ENCODE results near the gene SNRK. TPM values are rescaled to one million over a fixed set of nuclear protein-coding genes. Genes with fewer than 3 reads are reported as not detected.

Gene SNRK
- total and polyA plus RNA-seq, 2 experiments from 2014 or later = 10.7 to 25.3 TPM

DNA sequence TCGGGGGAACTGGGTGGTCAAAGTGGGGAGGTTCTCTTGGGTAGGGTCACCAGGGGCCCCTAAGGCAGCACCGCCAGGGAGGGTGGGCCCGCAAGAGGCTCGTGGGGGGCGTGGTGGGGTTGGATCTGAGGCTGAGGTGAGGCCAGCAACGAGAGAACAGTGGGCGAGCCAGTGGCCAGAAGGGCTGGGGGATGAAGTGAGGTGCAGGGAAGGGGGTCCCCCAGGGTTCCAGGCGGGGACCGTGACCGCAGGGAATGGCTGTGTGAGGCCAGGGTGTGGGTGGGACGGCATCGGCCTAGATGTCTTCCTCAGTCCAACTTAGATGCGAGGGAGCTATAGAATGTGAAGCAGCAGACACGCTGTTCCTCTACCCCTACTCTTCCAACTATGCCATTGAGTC, 78.2 kb downstream of the SNRK start:
- Histone ChIP-seq H3K4me1 (ENCODE audit: insufficient read depth) (no peaks in the 10 kb centered on the region), H3K27ac (no peak overlapping the region), H3K36me3 (replicated peaks; ENCODE audit: insufficient read depth, low read depth) (no peaks in the 10 kb centered on the region), H2AFZ (no peak overlapping the region), H3K27me3 (no peaks in the 10 kb centered on the region), H3K4me3 (no peak overlapping the region), H3K4me2 (no peak overlapping the region), H3K9me2 (replicated peaks; ENCODE audit: insufficient read depth) (no peaks in the 10 kb centered on the region), H3K79me2 (no peaks in the 10 kb centered on the region), H4K20me1 (ENCODE audit: insufficient read depth, poor library complexity, severe bottlenecking) (no peaks in the 10 kb centered on the region), H3K9me3 (ENCODE audit: low read depth) (no peaks in the 10 kb centered on the region)
- DNase-seq (ENCODE audit: low spot score) = no peak
- TF ChIP-seq EZH2 (IDR thresholded peaks at IDR 0.05; ENCODE audit: borderline replicate concordance) (no peak), EZH2phosphoT487 (IDR thresholded peaks at IDR 0.05; ENCODE audit: low read depth, severe bottlenecking, unreplicated experiment) (no peak)
- TF ChIP-seq, protein P1, sequence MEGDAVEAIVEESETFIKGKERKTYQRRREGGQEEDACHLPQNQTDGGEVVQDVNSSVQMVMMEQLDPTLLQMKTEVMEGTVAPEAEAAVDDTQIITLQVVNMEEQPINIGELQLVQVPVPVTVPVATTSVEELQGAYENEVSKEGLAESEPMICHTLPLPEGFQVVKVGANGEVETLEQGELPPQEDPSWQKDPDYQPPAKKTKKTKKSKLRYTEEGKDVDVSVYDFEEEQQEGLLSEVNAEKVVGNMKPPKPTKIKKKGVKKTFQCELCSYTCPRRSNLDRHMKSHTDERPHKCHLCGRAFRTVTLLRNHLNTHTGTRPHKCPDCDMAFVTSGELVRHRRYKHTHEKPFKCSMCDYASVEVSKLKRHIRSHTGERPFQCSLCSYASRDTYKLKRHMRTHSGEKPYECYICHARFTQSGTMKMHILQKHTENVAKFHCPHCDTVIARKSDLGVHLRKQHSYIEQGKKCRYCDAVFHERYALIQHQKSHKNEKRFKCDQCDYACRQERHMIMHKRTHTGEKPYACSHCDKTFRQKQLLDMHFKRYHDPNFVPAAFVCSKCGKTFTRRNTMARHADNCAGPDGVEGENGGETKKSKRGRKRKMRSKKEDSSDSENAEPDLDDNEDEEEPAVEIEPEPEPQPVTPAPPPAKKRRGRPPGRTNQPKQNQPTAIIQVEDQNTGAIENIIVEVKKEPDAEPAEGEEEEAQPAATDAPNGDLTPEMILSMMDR (IDR thresholded peaks at IDR 0.05; ENCODE audit: poor library complexity) = no peak
- 100% methylated on average over 8 of the region's 14 CpGs for WGBS (ENCODE audit: low lambda C conversion rate, missing lambda C conversion rate)

DNA sequence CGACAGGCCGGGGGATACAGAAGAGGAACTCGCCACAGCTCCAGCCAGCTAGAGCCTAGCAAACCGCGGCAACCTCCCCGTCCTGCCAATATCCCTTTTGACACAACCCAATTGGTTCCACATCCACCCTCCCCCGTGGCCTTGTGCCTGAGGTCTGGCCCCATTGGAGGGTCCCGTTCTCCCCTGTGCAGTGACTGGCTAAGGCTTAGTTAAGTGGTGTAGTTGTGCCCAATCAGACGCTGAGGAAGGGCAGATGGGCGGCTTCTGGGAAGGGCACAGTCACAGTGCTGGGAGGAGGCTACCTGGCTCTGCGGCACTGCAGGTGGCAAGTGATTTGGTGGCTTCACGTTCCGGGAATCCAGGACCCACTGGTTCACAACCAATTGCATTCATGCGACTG, 78.6 kb downstream of the SNRK start:
- WGBS (ENCODE audit: low lambda C conversion rate, missing lambda C conversion rate) = 99% methylated on average over 14 of the region's 14 CpGs
- no peaks in the 10 kb centered on the region for H3K27me3 ChIP-seq
- H3K36me3 ChIP-seq (replicated peaks; ENCODE audit: insufficient read depth, low read depth) = no peaks in the 10 kb centered on the region
- no peaks in the 10 kb centered on the region for H3K9me3 ChIP-seq (ENCODE audit: low read depth)
- H3K4me2 ChIP-seq = no peak overlapping the region
- no peaks in the 10 kb centered on the region for H4K20me1 ChIP-seq (ENCODE audit: insufficient read depth, poor library complexity, severe bottlenecking)
- TF ChIP-seq EZH2phosphoT487 (IDR thresholded peaks at IDR 0.05; ENCODE audit: low read depth, severe bottlenecking, unreplicated experiment) (no peak), EZH2 (IDR thresholded peaks at IDR 0.05; ENCODE audit: borderline replicate concordance) (no peak)
- TF ChIP-seq, protein P1 (IDR thresholded peaks at IDR 0.05; ENCODE audit: poor library complexity) = no peak
- no peak overlapping the region for H3K4me3 ChIP-seq
- no peak for DNase-seq (ENCODE audit: low spot score)
- H2AFZ ChIP-seq = no peak overlapping the region
- no peaks in the 10 kb centered on the region for H3K9me2 ChIP-seq (replicated peaks; ENCODE audit: insufficient read depth)
- H3K79me2 ChIP-seq = no peaks in the 10 kb centered on the region
- no peaks in the 10 kb centered on the region for H3K4me1 ChIP-seq (ENCODE audit: insufficient read depth)
- no peak overlapping the region for H3K27ac ChIP-seq

- TF ChIP-seq, protein P1 (IDR thresholded peaks at IDR 0.05; ENCODE audit: poor library complexity) = no peak
- TF ChIP-seq EZH2 (IDR thresholded peaks at IDR 0.05; ENCODE audit: borderline replicate concordance) (no peak), EZH2phosphoT487 (IDR thresholded peaks at IDR 0.05; ENCODE audit: low read depth, severe bottlenecking, unreplicated experiment) (no peak)
- Histone ChIP-seq H4K20me1 (ENCODE audit: insufficient read depth, poor library complexity, severe bottlenecking) (no peaks in the 10 kb centered on the region), H2AFZ (no peak overlapping the region), H3K4me3 (no peak overlapping the region), H3K27ac (no peak overlapping the region), H3K79me2 (no peaks in the 10 kb centered on the region), H3K4me1 (ENCODE audit: insufficient read depth) (no peaks in the 10 kb centered on the region), H3K4me2 (no peak overlapping the region), H3K9me3 (ENCODE audit: low read depth) (no peaks in the 10 kb centered on the region), H3K9me2 (replicated peaks; ENCODE audit: insufficient read depth) (no peaks in the 10 kb centered on the region), H3K36me3 (replicated peaks; ENCODE audit: insufficient read depth, low read depth) (no peaks in the 10 kb centered on the region), H3K27me3 (no peaks in the 10 kb centered on the region)
- no peak for DNase-seq (ENCODE audit: low spot score)
- over 99% methylated on average over 12 of the region's 12 CpGs for WGBS (ENCODE audit: low lambda C conversion rate, missing lambda C conversion rate)
These were observed 79.4 kb downstream of the SNRK start for GRCh38 chr3:43365601-43366305.
